ENCODE results near the gene CASK. TPM values are rescaled to one million over a fixed set of nuclear protein-coding genes. Genes with fewer than 3 reads are reported as not detected.

CASK gene
- total RNA-seq, 4 donors from 2014 or later = 33.1 to 41.6 (median 36.4) TPM

- no peak for DNase-seq
- no peaks in the 10 kb centered on the region for H3K9me3 ChIP-seq
- no peaks in the 10 kb centered on the region for H3K27me3 ChIP-seq
- no peaks in the 10 kb centered on the region for H3K4me1 ChIP-seq
- H3K36me3 ChIP-seq = no peaks in the 10 kb centered on the region
- H3K4me3 ChIP-seq (replicated peaks in 1 of 3) = no peak overlapping the region
- intact Hi-C loops (cut with DNase I) = no loop called here
- TF ChIP-seq CTCF (IDR thresholded peaks at IDR 0.05) (no peak), POLR2A (IDR thresholded peaks at IDR 0.05) (no peak)
- H3K27ac ChIP-seq = no peak overlapping the region
Observed at GRCh38 chrX:41827886-41828285, 95.5 kb downstream of the CASK start.

GRCh38 chrX:41825796-41826195, 97.6 kb downstream of the CASK start:
- H3K27me3 ChIP-seq = no peaks in the 10 kb centered on the region
- no peaks in the 10 kb centered on the region for H3K4me1 ChIP-seq
- no peak for DNase-seq
- intact Hi-C loops (cut with DNase I) = no loop called here
- no peak for TF ChIP-seq POLR2A (IDR thresholded peaks at IDR 0.05)
- no peak for TF ChIP-seq CTCF (IDR thresholded peaks at IDR 0.05)
- no peak overlapping the region for H3K4me3 ChIP-seq (replicated peaks in 1 of 3)
- H3K27ac ChIP-seq = no peak overlapping the region
- WGBS, 2 donors = 79 to 84% methylated on average over 2 of the region's 2 CpGs
- no peaks in the 10 kb centered on the region for H3K36me3 ChIP-seq
- H3K9me3 ChIP-seq = no peaks in the 10 kb centered on the region

GRCh38 chrX:41824551-41824950, 98.8 kb downstream of the CASK start:
- Histone ChIP-seq H3K4me1 (no peaks in the 10 kb centered on the region), H3K9me3 (no peaks in the 10 kb centered on the region), H3K36me3 (no peaks in the 10 kb centered on the region), H3K27me3 (no peaks in the 10 kb centered on the region), H3K4me3 (replicated peaks in 1 of 3) (no peak overlapping the region), H3K27ac (no peak overlapping the region)
- DNase-seq = no peak
- TF ChIP-seq POLR2A (IDR thresholded peaks at IDR 0.05) (no peak), CTCF (IDR thresholded peaks at IDR 0.05) (no peak)
- 81 to 85% methylated on average over 3 of the region's 3 CpGs for WGBS, 2 donors
- intact Hi-C loops (cut with DNase I) = no loop called here

GRCh38 chrX:41823402-41823801, 100.0 kb downstream of the CASK start:
- H3K27ac ChIP-seq = no peak overlapping the region
- no peaks in the 10 kb centered on the region for H3K4me1 ChIP-seq
- H3K36me3 ChIP-seq = no peaks in the 10 kb centered on the region

GRCh38 chrX:41822892-41823291, 100.5 kb downstream of the CASK start:
- Histone ChIP-seq H3K27me3 (no peaks in the 10 kb centered on the region), H3K36me3 (no peaks in the 10 kb centered on the region), H3K4me1 (no peaks in the 10 kb centered on the region), H3K9me3 (no peaks in the 10 kb centered on the region), H3K4me3 (replicated peaks in 1 of 3) (no peak overlapping the region), H3K27ac (no peak overlapping the region)
- intact Hi-C loops (cut with DNase I) = no loop called here
- no peak for DNase-seq
- WGBS, 2 donors = 96 to 100% methylated on average over 2 of the region's 2 CpGs
- no peak for TF ChIP-seq CTCF (IDR thresholded peaks at IDR 0.05)
- TF ChIP-seq POLR2A (IDR thresholded peaks at IDR 0.05) = no peak

More at GRCh38 chrX:41823402-41823801, 100.0 kb downstream of the CASK start:
- Histone ChIP-seq H3K27me3 (no peaks in the 10 kb centered on the region), H3K4me3 (replicated peaks in 1 of 3) (no peak overlapping the region), H3K9me3 (no peaks in the 10 kb centered on the region)
- TF ChIP-seq POLR2A (IDR thresholded peaks at IDR 0.05) (no peak), CTCF (IDR thresholded peaks at IDR 0.05) (no peak)
- 65 to 85% methylated on average over 4 of the region's 4 CpGs for WGBS, 2 donors
- no peak for DNase-seq
- intact Hi-C loops (cut with DNase I) = no loop called here

Data from thyroid gland (tissue), 4 donors.